ENCODE data around the gene WFIKKN2.

Gene WFIKKN2

GRCh38 chr17:50808888-50809287 lies 26.5 kb upstream of the WFIKKN2 start:
- no peak for DNase-seq (ENCODE audit: low spot score)

DNA sequence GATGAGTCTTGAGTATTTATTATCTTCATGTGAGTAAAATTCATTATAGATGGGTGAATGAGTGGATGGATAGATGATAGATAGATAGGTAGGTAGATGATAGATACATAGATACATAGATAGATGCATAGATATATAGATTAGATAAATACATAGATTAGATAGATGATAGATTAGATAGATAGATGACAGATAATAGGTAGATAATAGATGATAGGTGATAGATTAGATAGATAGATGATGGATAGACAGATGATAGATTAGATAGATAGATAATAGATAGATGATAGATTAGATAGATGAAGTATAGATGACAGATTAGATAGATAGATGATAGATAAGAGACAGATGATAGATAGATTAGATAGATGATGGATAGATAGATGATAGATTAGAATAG lies 21.8 kb upstream of the WFIKKN2 start:
- DNase-seq (ENCODE audit: low spot score), result no peak

GRCh38 chr17:50815400-50815799 lies 20.0 kb upstream of the WFIKKN2 start:
- DNase-seq (ENCODE audit: low spot score), result no peak

- DNase-seq (ENCODE audit: low spot score), result no peak
Observed at GRCh38 chr17:50816271-50816670, 19.1 kb upstream of the WFIKKN2 start.

GRCh38 chr17:50816771-50817751 lies 18.3 kb upstream of the WFIKKN2 start:
- no peak for DNase-seq (ENCODE audit: low spot score)

DNA sequence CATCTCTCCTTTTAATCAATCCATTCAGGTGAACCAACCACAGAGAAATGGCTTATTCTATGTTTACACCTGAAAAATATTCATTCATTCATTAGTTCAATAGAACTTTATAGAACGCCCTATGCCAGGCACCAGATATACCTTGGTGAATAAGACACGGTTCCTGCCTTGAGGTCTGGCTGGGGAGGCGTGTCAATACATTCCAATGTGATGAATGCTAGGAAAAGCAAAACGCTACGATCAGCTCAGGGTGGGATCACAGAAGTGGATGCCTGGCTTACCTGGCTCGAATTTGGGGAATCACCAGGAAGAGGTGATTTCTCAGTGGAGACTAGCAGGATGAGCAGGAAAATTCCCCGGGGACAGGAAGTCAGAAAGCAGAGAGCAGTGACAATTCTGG lies 17.5 kb upstream of the WFIKKN2 start:
- no peak for DNase-seq (ENCODE audit: low spot score)

DNA sequence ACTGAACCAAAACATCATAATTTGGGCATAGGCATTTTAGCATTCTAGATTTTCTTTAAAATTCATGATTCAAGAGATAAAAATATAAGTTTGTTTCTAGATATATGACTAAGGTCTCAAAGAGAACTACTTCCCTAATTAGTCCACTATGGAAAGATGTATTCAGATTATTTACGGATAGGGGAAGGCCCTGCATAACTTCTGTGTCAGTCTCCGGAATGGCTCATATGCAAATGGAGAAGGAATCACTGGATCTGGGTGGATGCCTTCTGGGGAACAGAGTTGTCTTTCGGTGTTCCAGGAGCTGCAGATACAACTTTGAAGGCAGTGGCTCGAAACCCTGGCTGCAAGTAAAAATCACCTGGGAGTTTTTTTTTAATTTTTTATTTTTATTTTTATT lies 17.1 kb upstream of the WFIKKN2 start:
- DNase-seq (ENCODE audit: low spot score), result no peak

DNA sequence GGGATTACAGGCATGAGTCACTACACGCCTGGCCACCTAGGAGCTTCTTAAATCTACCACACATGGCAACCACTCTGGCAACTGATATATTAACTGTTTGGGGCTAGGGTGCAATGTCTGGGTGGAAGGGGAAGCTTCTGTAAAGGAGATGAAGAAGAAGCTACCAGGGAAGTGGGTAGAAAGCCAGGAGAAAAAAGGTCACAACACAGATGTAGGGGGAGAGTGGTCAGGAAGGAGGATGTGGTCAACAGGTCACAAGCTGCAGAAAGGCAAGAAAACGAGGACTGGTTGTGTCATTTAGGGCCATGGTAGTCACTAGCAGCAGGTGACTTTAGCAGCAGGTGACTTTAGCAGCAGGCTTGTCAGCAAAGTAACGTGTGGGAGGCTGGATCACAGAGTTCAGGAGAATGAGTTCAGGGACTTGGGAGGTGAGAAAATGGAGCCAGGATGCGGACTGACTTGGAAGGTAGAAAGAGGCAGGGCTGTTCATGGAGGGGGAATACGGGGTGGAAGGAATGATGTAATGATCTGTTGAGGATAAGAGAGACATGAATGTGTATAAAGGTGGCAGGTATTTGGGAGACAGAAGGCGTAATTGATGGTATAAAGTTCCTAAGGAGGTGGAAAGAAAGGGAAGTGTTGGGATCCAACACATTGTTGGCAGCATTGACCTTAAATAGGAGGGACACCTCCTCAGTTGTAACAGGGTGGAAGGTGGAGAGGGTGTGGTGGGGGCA lies 16.3 kb upstream of the WFIKKN2 start:
- no peak for DNase-seq (ENCODE audit: low spot score)

GRCh38 chr17:50820651-50821050 lies 14.7 kb upstream of the WFIKKN2 start:
- no peak for DNase-seq (ENCODE audit: low spot score)

DNA sequence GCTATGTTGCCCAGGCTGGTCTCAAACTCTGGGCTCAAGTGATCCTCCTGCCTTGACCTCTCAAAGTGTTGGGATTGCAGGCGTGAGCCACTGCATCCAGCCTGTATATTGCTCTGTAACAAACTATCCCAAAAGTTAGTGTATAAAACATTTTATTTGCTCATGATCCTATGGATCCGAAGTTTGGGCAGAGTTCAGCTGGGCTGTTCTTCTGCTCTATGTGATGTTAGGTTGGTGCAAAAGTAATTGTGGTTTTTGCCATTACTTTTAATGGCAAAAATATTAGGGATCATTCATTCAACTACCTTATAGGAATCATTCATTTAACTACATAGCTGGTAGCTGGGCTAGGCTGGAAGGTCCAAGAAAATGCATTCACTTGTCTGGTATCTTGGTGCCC lies 12.8 kb upstream of the WFIKKN2 start:
- DNase-seq (ENCODE audit: low spot score), result no peak

GRCh38 chr17:50824429-50824828 lies 11.0 kb upstream of the WFIKKN2 start:
- no peak for DNase-seq (ENCODE audit: low spot score)

DNA sequence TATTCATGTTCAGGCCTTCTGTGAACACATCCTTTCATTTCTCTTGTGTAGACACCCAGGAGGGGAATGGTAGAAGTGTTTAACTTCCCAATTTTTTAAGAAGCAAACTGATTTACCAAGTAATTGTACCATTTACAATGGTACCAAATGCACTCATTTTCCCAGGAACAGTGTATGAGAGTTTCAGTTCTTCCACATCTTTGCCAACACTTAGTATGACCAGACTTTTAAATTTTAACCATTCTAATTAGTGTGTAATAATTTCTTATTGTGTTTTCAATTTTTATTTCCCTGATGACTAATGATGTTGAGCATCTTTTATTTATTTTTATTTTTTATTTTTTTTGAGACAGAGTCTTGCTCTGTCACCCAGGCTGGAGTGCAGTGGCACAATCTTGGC lies 10.2 kb upstream of the WFIKKN2 start:
- no peak for DNase-seq (ENCODE audit: low spot score)

- no peak for DNase-seq (ENCODE audit: low spot score)
Observed at GRCh38 chr17:50828508-50829170, 6.7 kb upstream of the WFIKKN2 start.

- no peak for DNase-seq (ENCODE audit: low spot score)
Observed at GRCh38 chr17:50829332-50829731, 6.1 kb upstream of the WFIKKN2 start.

DNA sequence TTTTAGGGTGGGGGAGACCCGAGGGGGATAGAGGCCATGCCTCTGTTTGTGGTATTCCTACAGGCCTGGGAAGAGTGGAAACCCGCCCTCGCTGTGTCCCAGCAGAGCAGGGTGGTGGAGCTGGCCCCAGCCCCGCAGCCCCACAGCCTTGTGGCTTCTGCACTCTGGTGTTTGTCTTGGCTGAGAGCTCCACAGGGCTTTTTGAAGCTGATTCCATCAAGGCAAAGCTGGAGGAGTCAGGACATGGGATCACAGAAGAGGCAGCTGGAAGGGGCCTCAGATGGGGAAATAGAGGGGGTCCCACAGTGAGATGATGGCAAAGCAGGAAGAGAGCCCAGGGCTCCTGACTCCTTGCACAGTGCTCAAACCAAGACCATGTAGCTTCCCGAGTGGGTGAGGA lies 5.0 kb upstream of the WFIKKN2 start:
- no peak for DNase-seq (ENCODE audit: low spot score)

- DNase-seq (ENCODE audit: low spot score), result peak; percentile 83
Observed at GRCh38 chr17:50830994-50831393, 4.4 kb upstream of the WFIKKN2 start.

GRCh38 chr17:50831471-50831928 lies 3.9 kb upstream of the WFIKKN2 start:
- DNase-seq (ENCODE audit: low spot score), result peak; percentile 86

GRCh38 chr17:50832267-50832863 lies 3.0 kb upstream of the WFIKKN2 start:
- no peak for DNase-seq (ENCODE audit: low spot score)

GRCh38 chr17:50832864-50833381 lies 2.5 kb upstream of the WFIKKN2 start:
- DNase-seq (ENCODE audit: low spot score), result peak; percentile 67

- peak; percentile 62 for DNase-seq (ENCODE audit: low spot score)
Observed at GRCh38 chr17:50833510-50834428, 1.6 kb upstream of the WFIKKN2 start.

Data from left forelimb (tissue), 1 donor.